NCI-H524 treated with DMSO at 0.1 percent for 48 hours (cell line): ENCODE results near the gene FCHSD2.
"Not testable (repeated sequence)": the region's sequence is repeated elsewhere in the genome, so short reads cannot be mapped to it uniquely, and the experiment has no call there.

Experiments used
- DNase-seq: peaks from one replicate; lab custom pipeline; 2025; lab: John Stamatoyannopoulos, UW

Gene FCHSD2

GRCh38 chr11:72792437-72793021, 349.6 kb downstream of the FCHSD2 start:
- no peak for DNase-seq

GRCh38 chr11:72791228-72791627, 350.9 kb downstream of the FCHSD2 start:
- not testable (repeated sequence) for DNase-seq

GRCh38 chr11:72789493-72790131, 352.5 kb downstream of the FCHSD2 start:
- no peak for DNase-seq

- no peak for DNase-seq
Measured at GRCh38 chr11:72788241-72788640, 353.9 kb downstream of the FCHSD2 start.

- peak; percentile 24 for DNase-seq
Measured at GRCh38 chr11:72787216-72788104, 354.7 kb downstream of the FCHSD2 start.
